Vagina (tissue), 2 donors: Measurements from ENCODE around the gene TRIM37. TPM values are rescaled to one million over a fixed set of nuclear protein-coding genes. Genes with fewer than 3 reads are reported as not detected.

Experiments
- DNase-seq, 2 donors: peaks; one replicate each; pipeline ENCODE4 v3.0.0-alpha.2; 2017; ENCODE audit errors: extremely low spot score in 2 of 2
- H3K27ac ChIP-seq: fragments of 200-600 bp; sonication (generic); one replicate; pipeline ENCODE4 v1.5.1; 2019
- H3K27me3 ChIP-seq: fragments of 200-600 bp; sonication (generic); one replicate; pipeline ENCODE4 v1.5.1; 2019
- H3K36me3 ChIP-seq, 2 donors: fragments of 200-600 bp; sonication (generic); one replicate each; pipeline ENCODE4 v1.5.1; 2017 to 2019
- H3K4me1 ChIP-seq: fragments of 200-600 bp; sonication (generic); one replicate; pipeline ENCODE4 v1.5.1; 2019
- H3K4me3 ChIP-seq, 2 donors: fragments of 200-600 bp; sonication (generic); 1 replicate in 1 of 2; 2 replicates in 1 of 2; pipeline ENCODE4 v1.5.1; 2016 to 2019
- H3K9me3 ChIP-seq: fragments of 200-600 bp; sonication (generic); one replicate; pipeline ENCODE4 v1.5.1; 2019
- CTCF ChIP-seq, 3 experiments: fragments of 450-650 bp in 2 of 3; fragments of 200-600 bp in 1 of 3; sonication (generic) in 1 of 3; IDR thresholded peaks; one replicate each; pipeline ENCODE4 v1.5.1; 2017 to 2019; ENCODE audit warnings: antibody characterized with exemption in 3 of 3, mild to moderate bottlenecking in 2 of 3, moderate library complexity in 2 of 3
- POLR2A ChIP-seq, 2 donors: fragments of 450-650 bp; IDR thresholded peaks; one replicate each; pipeline ENCODE4 v1.6.1; 2017; ENCODE audit warnings: antibody characterized with exemption in 2 of 2, mild to moderate bottlenecking in 2 of 2, moderate library complexity in 2 of 2
- POLR2AphosphoS5 ChIP-seq, 2 donors: sonication (generic); formaldehyde crosslinking; IDR thresholded peaks; one replicate each; pipeline ENCODE4 v1.9.0; 2017; ENCODE audit warnings: antibody characterized with exemption in 2 of 2, mild to moderate bottlenecking in 2 of 2, low read depth in 1 of 2; ENCODE audit not compliant: insufficient read depth in 1 of 2
- intact Hi-C: fragments of 100-400 bp; cut with DNase I; formaldehyde crosslinking; loops from one replicate; pipeline ENCODE4 v1.15.1; 2023
- total RNA-seq: library from RNA; depleted of rRNA; stranded (reverse); fragments of >200 nt; gene quantifications from one replicate; pipeline ENCODE4 v1.2.3, GENCODE V29; 2016

TRIM37 gene
- total RNA-seq, 1 donor from 2014 or later = 20.4 TPM

GRCh38 chr17:58998871-58999270 lies 107.8 kb downstream of the TRIM37 start:
- no peak overlapping the region for H3K27ac ChIP-seq
- DNase-seq = no peak
- no peak for TF ChIP-seq POLR2A (IDR thresholded peaks at IDR 0.05)
- TF ChIP-seq POLR2AphosphoS5 (IDR thresholded peaks at IDR 0.05; ENCODE audit: insufficient read depth in 1 of 2, low read depth in 1 of 2) = no peak
- no peak for TF ChIP-seq CTCF (IDR thresholded peaks at IDR 0.05)
- H3K4me1 ChIP-seq = no peaks in the 10 kb centered on the region
- intact Hi-C loops = no loop called here
- H3K36me3 ChIP-seq = peaks cover 0 to 30% of the 10 kb centered on the region in 2 donors
- no peaks in the 10 kb centered on the region for H3K27me3 ChIP-seq
- H3K9me3 ChIP-seq = no peaks in the 10 kb centered on the region
- H3K4me3 ChIP-seq = no peak overlapping the region

- Histone ChIP-seq H3K36me3 (peaks cover 0 to 30% of the 10 kb centered on the region in 2 donors), H3K4me3 (no peak overlapping the region), H3K27ac (no peak overlapping the region), H3K4me1 (no peaks in the 10 kb centered on the region), H3K27me3 (no peaks in the 10 kb centered on the region), H3K9me3 (no peaks in the 10 kb centered on the region)
- TF ChIP-seq POLR2AphosphoS5 (IDR thresholded peaks at IDR 0.05; ENCODE audit: insufficient read depth in 1 of 2, low read depth in 1 of 2) (no peak), CTCF (IDR thresholded peaks at IDR 0.05) (no peak), POLR2A (IDR thresholded peaks at IDR 0.05) (no peak)
- intact Hi-C loops = no loop called here
- DNase-seq = no peak
Observed at GRCh38 chr17:58997756-58998553, 108.7 kb downstream of the TRIM37 start.

GRCh38 chr17:58996968-58997367 lies 109.7 kb downstream of the TRIM37 start:
- Histone ChIP-seq H3K4me1 (no peaks in the 10 kb centered on the region), H3K9me3 (no peaks in the 10 kb centered on the region), H3K36me3 (peaks cover 0 to 30% of the 10 kb centered on the region in 2 donors), H3K4me3 (no peak overlapping the region), H3K27me3 (no peaks in the 10 kb centered on the region), H3K27ac (no peak overlapping the region)
- no peak for TF ChIP-seq POLR2A (IDR thresholded peaks at IDR 0.05)
- no peak for TF ChIP-seq CTCF (IDR thresholded peaks at IDR 0.05)
- TF ChIP-seq POLR2AphosphoS5 (IDR thresholded peaks at IDR 0.05; ENCODE audit: insufficient read depth in 1 of 2, low read depth in 1 of 2) = no peak
- DNase-seq = no peak
- intact Hi-C loops = no loop called here

- Histone ChIP-seq H3K9me3 (no peaks in the 10 kb centered on the region), H3K27me3 (no peaks in the 10 kb centered on the region), H3K4me1 (no peaks in the 10 kb centered on the region), H3K36me3 (peaks cover 0 to 24% of the 10 kb centered on the region in 2 donors), H3K27ac (no peak overlapping the region), H3K4me3 (no peak overlapping the region)
- no peak for DNase-seq
- TF ChIP-seq POLR2AphosphoS5 (IDR thresholded peaks at IDR 0.05; ENCODE audit: insufficient read depth in 1 of 2, low read depth in 1 of 2) = no peak
- no peak for TF ChIP-seq CTCF (IDR thresholded peaks at IDR 0.05)
- no peak for TF ChIP-seq POLR2A (IDR thresholded peaks at IDR 0.05)
- intact Hi-C loops = no loop called here
Observed at GRCh38 chr17:58995247-58995940, 111.3 kb downstream of the TRIM37 start.

- Histone ChIP-seq H3K36me3 (peaks cover 0 to 15% of the 10 kb centered on the region in 2 donors), H3K9me3 (no peaks in the 10 kb centered on the region), H3K4me1 (no peaks in the 10 kb centered on the region), H3K27ac (no peak overlapping the region), H3K27me3 (no peaks in the 10 kb centered on the region), H3K4me3 (no peak overlapping the region)
- no peak for DNase-seq
- intact Hi-C loops = no loop called here
- no peak for TF ChIP-seq POLR2AphosphoS5 (IDR thresholded peaks at IDR 0.05; ENCODE audit: insufficient read depth in 1 of 2, low read depth in 1 of 2)
- no peak for TF ChIP-seq CTCF (IDR thresholded peaks at IDR 0.05)
- no peak for TF ChIP-seq POLR2A (IDR thresholded peaks at IDR 0.05)
Observed at GRCh38 chr17:58993311-58993710, 113.4 kb downstream of the TRIM37 start.
